GM21526 (cell line): ENCODE data around the gene CACNA1D.
"Not testable (repeated sequence)": the region's sequence is repeated elsewhere in the genome, so short reads cannot be mapped to it uniquely, and the experiment has no call there.

Experiments
- ATAC-seq: cut with Tn5 transposase; IDR thresholded peaks from one replicate; pipeline ENCODE4 v1.9.1; 2021; ENCODE audit warnings: moderate library complexity; ENCODE audit not compliant: unreplicated experiment, low FRiP score

CACNA1D gene

GRCh38 chr3:53493963-53494791 lies at the start of gene CACNA1D:
Gene CACNA1D, plus strand, starts transcription at chr3:53494611. Its CDS starts 556 bp downstream, at chr3:53495167.
- no peak for ATAC-seq

GRCh38 chr3:53457068-53457467 lies 37.3 kb upstream of the CACNA1D start:
- no peak for ATAC-seq

- no peak for ATAC-seq
These were observed 34.1 kb upstream of the CACNA1D start for GRCh38 chr3:53460326-53460725.

GRCh38 chr3:53464424-53464823 lies 30.0 kb upstream of the CACNA1D start:
- ATAC-seq = no peak

GRCh38 chr3:53469758-53470157 lies 24.7 kb upstream of the CACNA1D start:
- ATAC-seq = not testable (repeated sequence)

- no peak for ATAC-seq
These were observed 21.0 kb upstream of the CACNA1D start for GRCh38 chr3:53473422-53473821.

GRCh38 chr3:53476372-53476771 lies 18.0 kb upstream of the CACNA1D start:
- ATAC-seq = not testable (repeated sequence)

GRCh38 chr3:53477689-53478088 lies 16.7 kb upstream of the CACNA1D start:
- ATAC-seq = not testable (repeated sequence)

GRCh38 chr3:53478166-53478830 lies 16.1 kb upstream of the CACNA1D start:
- ATAC-seq = no peak

- no peak for ATAC-seq
These were observed 15.3 kb upstream of the CACNA1D start for GRCh38 chr3:53478921-53479664.

GRCh38 chr3:53482227-53482626 lies 12.2 kb upstream of the CACNA1D start:
- ATAC-seq = no peak

GRCh38 chr3:53483821-53484220 lies 10.6 kb upstream of the CACNA1D start:
- ATAC-seq = no peak

- ATAC-seq = no peak
These were observed 9.4 kb upstream of the CACNA1D start for GRCh38 chr3:53484984-53485383.

- ATAC-seq = no peak
These were observed 8.6 kb upstream of the CACNA1D start for GRCh38 chr3:53485675-53486403.

- ATAC-seq = no peak
These were observed 7.3 kb upstream of the CACNA1D start for GRCh38 chr3:53486961-53487654.

- no peak for ATAC-seq
These were observed 5.0 kb upstream of the CACNA1D start for GRCh38 chr3:53489386-53489785.

GRCh38 chr3:53489787-53490458 lies 4.5 kb upstream of the CACNA1D start:
- ATAC-seq = no peak

- ATAC-seq = no peak
These were observed 3.9 kb upstream of the CACNA1D start for GRCh38 chr3:53490459-53490968.

- ATAC-seq = no peak
These were observed 3.1 kb upstream of the CACNA1D start for GRCh38 chr3:53491276-53491675.
